ENCODE measurements around the gene SNAPC3.

SNAPC3 gene

DNA sequence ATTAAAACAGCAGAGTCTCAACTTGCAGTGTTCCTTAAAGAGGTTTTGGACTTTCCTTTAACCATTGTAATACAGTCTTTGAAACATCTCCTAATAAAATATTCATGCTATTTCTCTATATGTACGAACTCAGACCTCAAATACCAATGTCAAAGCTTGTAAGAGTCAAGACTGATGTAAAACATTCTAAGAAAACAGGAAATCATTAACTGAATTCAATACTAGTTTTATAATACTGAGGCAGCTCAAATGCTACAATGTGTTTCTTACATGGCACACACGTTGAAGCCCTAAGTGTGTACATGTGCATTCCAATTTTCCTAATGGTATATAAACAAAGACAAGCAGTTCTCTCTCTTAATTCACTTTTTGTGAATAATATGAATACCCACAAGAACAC is 76.5 kb downstream of the SNAPC3 start:
- WGBS (ENCODE audit: insufficient coverage), result no CpG with 5 or more reads among the region's 2 CpGs
- Histone ChIP-seq H3K9me3 (ENCODE audit: control extremely low read depth in 1 of 5, control insufficient read depth in 4 of 5, insufficient read depth in 2 of 5, low read depth in 1 of 5, low read length in 4 of 5) (no peaks in the 10 kb centered on the region), H3K36me3 (ENCODE audit: control insufficient read depth in 4 of 4, insufficient read depth in 4 of 4, low read length in 3 of 4) (peaks cover 14 to 48% (median 19%) of the 10 kb centered on the region in 4 experiments), H3K4me3 (ENCODE audit: control insufficient read depth in 1 of 7, extremely low read depth in 1 of 7, insufficient read depth in 4 of 7, low read depth in 2 of 7, low read length in 6 of 7) (no peak overlapping the region), H3K4me1 (ENCODE audit: control extremely low read depth in 1 of 4, control insufficient read depth in 4 of 4, insufficient read depth in 4 of 4, low read length in 3 of 4) (peaks cover 0 to 18% (median 1%) of the 10 kb centered on the region in 4 experiments), H3K27ac (ENCODE audit: insufficient read depth in 1 of 2, low read depth in 1 of 2, low read length in 2 of 2, poor library complexity in 1 of 2, severe bottlenecking in 2 of 2) (peak overlapping the region in 1 of 2 experiments; percentile 29), H3K27me3 (replicated peaks in 2 of 5; ENCODE audit: control insufficient read depth in 4 of 5, insufficient read depth in 5 of 5, low read length in 4 of 5) (no peaks in the 10 kb centered on the region)
- ChIA-PET CTCF (interaction anchor here (0.8 to 1.9 kb wide), 4 partner anchors 15 to 108 kb away, joined by 3 to 6 read pairs (median 4); no protein-coding TSS in a partner anchor), POLR2A (no interaction called here)
- no peak for DNase-seq

- Histone ChIP-seq H3K4me1 (ENCODE audit: control extremely low read depth in 1 of 4, control insufficient read depth in 4 of 4, insufficient read depth in 4 of 4, low read length in 3 of 4) (peaks cover 0 to 22% (median 1%) of the 10 kb centered on the region in 4 experiments), H3K4me3 (ENCODE audit: control insufficient read depth in 1 of 7, extremely low read depth in 1 of 7, insufficient read depth in 4 of 7, low read depth in 2 of 7, low read length in 6 of 7) (no peak overlapping the region), H3K9me3 (ENCODE audit: control extremely low read depth in 1 of 5, control insufficient read depth in 4 of 5, insufficient read depth in 2 of 5, low read depth in 1 of 5, low read length in 4 of 5) (no peaks in the 10 kb centered on the region), H3K27ac (ENCODE audit: insufficient read depth in 1 of 2, low read depth in 1 of 2, low read length in 2 of 2, poor library complexity in 1 of 2, severe bottlenecking in 2 of 2) (no peak overlapping the region), H3K27me3 (replicated peaks in 2 of 5; ENCODE audit: control insufficient read depth in 4 of 5, insufficient read depth in 5 of 5, low read length in 4 of 5) (no peaks in the 10 kb centered on the region), H3K36me3 (ENCODE audit: control insufficient read depth in 4 of 4, insufficient read depth in 4 of 4, low read length in 3 of 4) (peaks cover 15 to 60% (median 25%) of the 10 kb centered on the region in 4 experiments)
- DNase-seq, result no peak
- ChIA-PET CTCF (interaction anchor here (0.6 to 2.1 kb wide), 5 partner anchors 9 to 140 kb away, joined by 3 to 8 read pairs (median 3); no protein-coding TSS in a partner anchor), POLR2A (interaction anchor here (0.7 kb wide), 1 partner anchor 17 kb away, joined by 4 read pairs; no protein-coding TSS in a partner anchor)
- 88% methylated on average over 5 of the region's 6 CpGs for WGBS (ENCODE audit: insufficient coverage)
Measured at GRCh38 chr9:15501179-15501578, 78.5 kb downstream of the SNAPC3 start.

DNA sequence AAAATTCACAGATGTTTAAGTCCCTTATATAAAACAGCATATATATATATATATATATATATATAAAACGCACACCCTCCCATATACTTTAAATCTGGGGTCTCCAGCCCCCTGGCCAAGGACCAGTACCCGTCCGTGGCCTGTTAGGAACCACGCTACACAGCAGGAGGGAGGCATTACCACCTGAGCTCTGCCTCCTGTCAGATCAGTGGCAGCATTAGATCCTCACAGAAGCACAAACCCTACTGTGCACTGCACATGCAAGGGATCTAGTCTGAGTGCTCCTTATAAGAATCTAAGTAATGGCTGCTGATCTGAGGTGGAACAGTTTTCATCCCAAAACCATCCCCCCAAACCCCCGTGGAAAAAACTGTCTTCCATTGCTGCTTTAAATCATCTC is 79.1 kb downstream of the SNAPC3 start:
- no peaks in the 10 kb centered on the region for H3K9me3 ChIP-seq (ENCODE audit: control extremely low read depth in 1 of 5, control insufficient read depth in 4 of 5, insufficient read depth in 2 of 5, low read depth in 1 of 5, low read length in 4 of 5)
- peaks cover 0 to 24% (median 1%) of the 10 kb centered on the region in 4 experiments for H3K4me1 ChIP-seq (ENCODE audit: control extremely low read depth in 1 of 4, control insufficient read depth in 4 of 4, insufficient read depth in 4 of 4, low read length in 3 of 4)
- DNase-seq, result no peak
- POLR2A ChIA-PET, result no interaction called here
- H3K27ac ChIP-seq (ENCODE audit: insufficient read depth in 1 of 2, low read depth in 1 of 2, low read length in 2 of 2, poor library complexity in 1 of 2, severe bottlenecking in 2 of 2), result no peak overlapping the region
- WGBS (ENCODE audit: insufficient coverage), result 93% methylated on average over 3 of the region's 5 CpGs
- H3K36me3 ChIP-seq (ENCODE audit: control insufficient read depth in 4 of 4, insufficient read depth in 4 of 4, low read length in 3 of 4), result peaks cover 15 to 63% (median 28%) of the 10 kb centered on the region in 4 experiments
- H3K27me3 ChIP-seq (replicated peaks in 2 of 5; ENCODE audit: control insufficient read depth in 4 of 5, insufficient read depth in 5 of 5, low read length in 4 of 5), result no peaks in the 10 kb centered on the region
- CTCF ChIA-PET, result interaction anchor here (0.6 to 2.1 kb wide), 3 partner anchors 18 to 118 kb away, joined by 3 to 8 read pairs (median 3); no protein-coding TSS in a partner anchor
- H3K4me3 ChIP-seq (ENCODE audit: control insufficient read depth in 1 of 7, extremely low read depth in 1 of 7, insufficient read depth in 4 of 7, low read depth in 2 of 7, low read length in 6 of 7), result no peak overlapping the region

GRCh38 chr9:15505921-15506320 is 83.2 kb downstream of the SNAPC3 start:
- H3K4me3 ChIP-seq (ENCODE audit: control insufficient read depth in 1 of 7, extremely low read depth in 1 of 7, insufficient read depth in 4 of 7, low read depth in 2 of 7, low read length in 6 of 7), result no peak overlapping the region
- no peaks in the 10 kb centered on the region for H3K27me3 ChIP-seq (replicated peaks in 2 of 5; ENCODE audit: control insufficient read depth in 4 of 5, insufficient read depth in 5 of 5, low read length in 4 of 5)
- H3K36me3 ChIP-seq (ENCODE audit: control insufficient read depth in 4 of 4, insufficient read depth in 4 of 4, low read length in 3 of 4), result peaks cover 20 to 61% (median 29%) of the 10 kb centered on the region in 4 experiments
- WGBS (ENCODE audit: insufficient coverage), result 65% methylated on average over 3 of the region's 3 CpGs
- H3K4me1 ChIP-seq (ENCODE audit: control extremely low read depth in 1 of 4, control insufficient read depth in 4 of 4, insufficient read depth in 4 of 4, low read length in 3 of 4), result peaks cover 9 to 37% (median 16%) of the 10 kb centered on the region in 4 experiments
- POLR2A ChIA-PET, result interaction anchor here (0.7 kb wide), 1 partner anchor 47 kb away, joined by 4 read pairs; the partner anchor contains the start of gene CCDC171
- no peaks in the 10 kb centered on the region for H3K9me3 ChIP-seq (ENCODE audit: control extremely low read depth in 1 of 5, control insufficient read depth in 4 of 5, insufficient read depth in 2 of 5, low read depth in 1 of 5, low read length in 4 of 5)
- DNase-seq, result peak; percentile 60 to 79 (median 77)
- no peak overlapping the region for H3K27ac ChIP-seq (ENCODE audit: insufficient read depth in 1 of 2, low read depth in 1 of 2, low read length in 2 of 2, poor library complexity in 1 of 2, severe bottlenecking in 2 of 2)
- CTCF ChIA-PET, result interaction anchor here (0.7 to 1.8 kb wide), 23 partner anchors 8 to 138 kb away, joined by 3 to 30 read pairs (median 3); partner anchors contain the start of genes CCDC171 and SNAPC3

- Histone ChIP-seq H3K4me3 (ENCODE audit: control insufficient read depth in 1 of 7, extremely low read depth in 1 of 7, insufficient read depth in 4 of 7, low read depth in 2 of 7, low read length in 6 of 7) (peak overlapping the region; percentile 90 to 99 (median 92)), H3K4me1 (ENCODE audit: control extremely low read depth in 1 of 4, control insufficient read depth in 4 of 4, insufficient read depth in 4 of 4, low read length in 3 of 4) (peaks cover 19 to 50% (median 35%) of the 10 kb centered on the region in 4 experiments), H3K36me3 (ENCODE audit: control insufficient read depth in 4 of 4, insufficient read depth in 4 of 4, low read length in 3 of 4) (peaks cover 7 to 28% (median 15%) of the 10 kb centered on the region in 4 experiments), H3K9me3 (ENCODE audit: control extremely low read depth in 1 of 5, control insufficient read depth in 4 of 5, insufficient read depth in 2 of 5, low read depth in 1 of 5, low read length in 4 of 5) (no peaks in the 10 kb centered on the region), H3K27ac (ENCODE audit: insufficient read depth in 1 of 2, low read depth in 1 of 2, low read length in 2 of 2, poor library complexity in 1 of 2, severe bottlenecking in 2 of 2) (peak overlapping the region; percentile 99 to 100), H3K27me3 (replicated peaks in 2 of 5; ENCODE audit: control insufficient read depth in 4 of 5, insufficient read depth in 5 of 5, low read length in 4 of 5) (no peaks in the 10 kb centered on the region)
- 0% methylated on average over 37 of the region's 76 CpGs for WGBS (ENCODE audit: insufficient coverage)
- DNase-seq, result peak in 2 of 3 donors; percentile 53 to 58
- POLR2A ChIA-PET, result interaction anchor here (3.2 kb wide), 1 partner anchor 42 kb away, joined by 28 read pairs; the partner anchor contains the start of gene CCDC171
- CTCF ChIA-PET, result interaction anchor here (1.0 to 4.6 kb wide), 5 partner anchors 10 to 97 kb away, joined by 4 to 34 read pairs (median 9); partner anchors contain the start of gene CCDC171
Measured at GRCh38 chr9:15509931-15510788, 87.5 kb downstream of the SNAPC3 start.

GRCh38 chr9:15510789-15511575 is 88.3 kb downstream of the SNAPC3 start, which contains the start of gene PSIP1:
TSS of gene PSIP1 (minus strand) at chr9:15510970. CDS start at chr9:15510188, 782 bp downstream.
- CTCF ChIA-PET, result interaction anchor here (1.0 to 4.6 kb wide), 6 partner anchors 11 to 96 kb away, joined by 4 to 34 read pairs (median 8); partner anchors contain the start of gene CCDC171
- Histone ChIP-seq H3K4me1 (ENCODE audit: control extremely low read depth in 1 of 4, control insufficient read depth in 4 of 4, insufficient read depth in 4 of 4, low read length in 3 of 4) (peaks cover 19 to 47% (median 35%) of the 10 kb centered on the region in 4 experiments), H3K4me3 (ENCODE audit: control insufficient read depth in 1 of 7, extremely low read depth in 1 of 7, insufficient read depth in 4 of 7, low read depth in 2 of 7, low read length in 6 of 7) (peak within 1 kb of the TSS; percentile 90 to 99 (median 92)), H3K27me3 (replicated peaks in 2 of 5; ENCODE audit: control insufficient read depth in 4 of 5, insufficient read depth in 5 of 5, low read length in 4 of 5) (no peaks in the 10 kb centered on the region), H3K36me3 (ENCODE audit: control insufficient read depth in 4 of 4, insufficient read depth in 4 of 4, low read length in 3 of 4) (peaks cover 7 to 20% (median 13%) of the 10 kb centered on the region in 4 experiments), H3K27ac (ENCODE audit: insufficient read depth in 1 of 2, low read depth in 1 of 2, low read length in 2 of 2, poor library complexity in 1 of 2, severe bottlenecking in 2 of 2) (peak within 1 kb of the TSS; percentile 99 to 100), H3K9me3 (ENCODE audit: control extremely low read depth in 1 of 5, control insufficient read depth in 4 of 5, insufficient read depth in 2 of 5, low read depth in 1 of 5, low read length in 4 of 5) (no peaks in the 10 kb centered on the region)
- 0% methylated on average over 63 of the region's 72 CpGs for WGBS (ENCODE audit: insufficient coverage)
- peak; percentile 94 to 97 (median 97) for DNase-seq
- POLR2A ChIA-PET, result interaction anchor here (0.7 to 3.2 kb wide), 2 partner anchors 41 to 142 kb away, joined by 4 to 28 read pairs; partner anchors contain the start of gene CCDC171

Measured in common myeloid progenitor, CD34-positive (primary cell).